ENCODE results near the gene EIF1.

EIF1 gene

DNA sequence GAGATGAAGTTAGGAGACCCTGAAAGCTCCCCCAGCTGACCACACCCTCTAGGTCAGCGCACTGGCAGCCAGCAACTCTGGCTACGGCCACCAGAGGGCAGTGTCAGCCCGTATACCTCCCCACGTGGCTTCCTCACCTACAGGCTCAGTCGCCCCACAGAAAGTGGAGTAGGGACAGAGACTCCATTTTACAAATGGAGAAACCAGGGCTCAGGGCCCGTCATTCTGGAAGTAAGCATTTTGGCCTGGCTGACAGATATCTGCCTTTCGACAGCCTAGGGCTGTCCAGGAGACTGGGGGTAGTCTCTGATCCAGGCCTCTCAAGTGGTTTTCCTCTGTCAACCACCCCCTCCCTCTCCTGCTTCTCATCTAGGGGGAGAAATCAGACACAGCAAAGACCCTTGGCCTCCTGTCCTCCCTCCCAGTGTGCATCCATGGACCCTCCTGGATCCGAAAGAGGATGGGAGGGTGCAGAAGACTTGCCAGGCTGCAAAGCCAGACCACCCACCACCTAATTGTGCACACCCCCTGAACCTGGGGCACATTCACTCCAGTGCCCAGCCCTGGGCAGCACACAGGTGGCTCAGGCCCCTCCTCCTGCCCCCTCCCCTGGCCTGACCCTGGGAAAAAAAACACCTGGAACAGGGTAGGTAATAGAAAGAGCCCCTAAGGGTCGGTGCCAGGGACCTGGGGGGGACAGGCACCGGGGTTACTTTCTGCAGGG is 49.6 kb downstream of the EIF1 start:
- peak; percentile 36 to 67 for DNase-seq

GRCh38 chr17:41738801-41739112 is 50.1 kb downstream of the EIF1 start:
- no peak for DNase-seq

GRCh38 chr17:41739661-41740352 is 51.1 kb downstream of the EIF1 start:
- DNase-seq: no peak

DNA sequence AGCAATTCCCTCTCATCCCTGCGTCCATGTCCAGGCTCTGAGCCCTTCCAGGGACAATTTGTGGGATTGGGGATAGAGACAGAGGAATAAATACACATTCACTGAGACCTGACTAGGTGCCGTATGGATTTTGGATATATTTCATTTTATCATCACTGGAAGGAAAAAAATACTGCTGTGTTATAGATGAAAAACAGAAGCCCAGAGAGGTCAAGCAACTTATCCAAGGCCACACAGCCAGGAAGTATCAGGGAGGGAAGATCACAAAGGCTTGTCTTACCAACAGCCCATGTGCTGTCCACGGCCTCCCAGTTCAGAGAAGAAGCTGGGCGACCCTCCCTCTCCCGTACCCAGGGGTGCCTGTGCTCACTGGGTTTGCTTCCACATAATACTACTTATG is 51.8 kb downstream of the EIF1 start:
- no peak for DNase-seq

GRCh38 chr17:41741709-41742108 is 53.0 kb downstream of the EIF1 start:
- DNase-seq: no peak
